Renal pelvis (tissue), 4 donors: ENCODE results near the gene F7. TPM values are rescaled to one million over a fixed set of nuclear protein-coding genes. Genes with fewer than 3 reads are reported as not detected.

Experiments used
- DNase-seq: peaks from one replicate; pipeline ENCODE4 v3.0.0-alpha.2; 2013
- polyA plus RNA-seq, 3 donors: library from polyadenylated mRNA; unstranded; fragments of 120-200 nt; gene quantifications; one replicate each; pipeline ENCODE4 v1.2.1, GENCODE V29; 2013; ENCODE audit not compliant: insufficient read length in 3 of 3

F7 gene
- polyA plus RNA-seq, 3 donors, result 4.5 to 5.8 (median 4.8) TPM

- no peak for DNase-seq
These were observed 10.7 kb downstream of the F7 start for GRCh38 chr13:113116206-113116800.

- no peak for DNase-seq
These were observed 11.3 kb downstream of the F7 start for GRCh38 chr13:113116871-113117271.

GRCh38 chr13:113117335-113117872 lies 11.8 kb downstream of the F7 start:
- DNase-seq, result no peak

- no peak for DNase-seq
These were observed 12.3 kb downstream of the F7 start for GRCh38 chr13:113117911-113118260.

GRCh38 chr13:113118261-113119021 lies 12.8 kb downstream of the F7 start:
- no peak for DNase-seq

- no peak for DNase-seq
These were observed 13.7 kb downstream of the F7 start for GRCh38 chr13:113119166-113119821.

- DNase-seq, result no peak
These were observed 14.2 kb downstream of the F7 start for GRCh38 chr13:113119822-113120189.

GRCh38 chr13:113120300-113121182 lies 14.9 kb downstream of the F7 start:
- DNase-seq, result no peak

GRCh38 chr13:113121183-113121927 lies 15.8 kb downstream of the F7 start:
- DNase-seq, result no peak

- no peak for DNase-seq
These were observed 16.4 kb downstream of the F7 start for GRCh38 chr13:113121928-113122471.

GRCh38 chr13:113122550-113123225 lies 17.1 kb downstream of the F7 start, which contains the start of gene F10:
TSS of gene F10 (plus strand) at chr13:113122799. CDS start at chr13:113122856, 57 bp downstream.
- no peak for DNase-seq

- no peak for DNase-seq
These were observed 17.9 kb downstream of the F7 start for GRCh38 chr13:113123226-113124201.

GRCh38 chr13:113124211-113124970 lies 18.8 kb downstream of the F7 start:
- DNase-seq, result no peak

GRCh38 chr13:113125506-113126264 lies 20.1 kb downstream of the F7 start:
- no peak for DNase-seq

GRCh38 chr13:113126265-113127150 lies 20.9 kb downstream of the F7 start:
- no peak for DNase-seq

- DNase-seq, result no peak
These were observed 23.9 kb downstream of the F7 start for GRCh38 chr13:113129480-113129879.
